ENCODE results near the gene LPP.

- TF ChIP-seq CTCF (IDR thresholded peaks at IDR 0.05; ENCODE audit: insufficient read depth, low read length) (no peak), REST (IDR thresholded peaks at IDR 0.05; ENCODE audit: insufficient replicate concordance, low read depth) (no peak)
Measured at GRCh38 chr3:188646592-188646991, 492.6 kb downstream of the LPP start.
